ENCODE results near the gene C1QA. TPM values are rescaled to one million over a fixed set of nuclear protein-coding genes. Genes with fewer than 3 reads are reported as not detected.

The C1QA gene
- total RNA-seq, 4 donors from 2014 or later: 273 to 435 (median 364) TPM

DNA sequence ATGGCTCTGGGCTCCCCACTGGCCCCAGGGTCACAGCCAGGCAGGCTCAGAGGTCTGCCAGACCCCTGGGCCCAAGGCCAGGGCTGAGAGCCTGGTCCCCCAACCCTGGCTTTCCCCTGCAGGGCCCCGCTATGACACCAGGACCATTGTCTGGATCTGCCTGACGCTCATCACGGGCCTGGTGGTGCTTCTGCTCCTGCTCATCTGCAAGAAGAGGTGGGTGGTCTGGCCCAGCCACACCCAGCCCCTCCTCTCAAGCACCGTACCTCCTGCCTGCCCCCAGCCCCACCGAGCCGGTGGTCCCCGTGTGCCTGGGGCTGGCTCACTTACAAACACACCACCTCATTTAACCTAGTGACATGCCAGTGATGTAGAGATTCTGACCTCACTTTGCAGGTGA is 41.3 kb upstream of the C1QA start:
- DNase-seq (ENCODE audit: low spot score): no peak
- TF ChIP-seq, protein P1, sequence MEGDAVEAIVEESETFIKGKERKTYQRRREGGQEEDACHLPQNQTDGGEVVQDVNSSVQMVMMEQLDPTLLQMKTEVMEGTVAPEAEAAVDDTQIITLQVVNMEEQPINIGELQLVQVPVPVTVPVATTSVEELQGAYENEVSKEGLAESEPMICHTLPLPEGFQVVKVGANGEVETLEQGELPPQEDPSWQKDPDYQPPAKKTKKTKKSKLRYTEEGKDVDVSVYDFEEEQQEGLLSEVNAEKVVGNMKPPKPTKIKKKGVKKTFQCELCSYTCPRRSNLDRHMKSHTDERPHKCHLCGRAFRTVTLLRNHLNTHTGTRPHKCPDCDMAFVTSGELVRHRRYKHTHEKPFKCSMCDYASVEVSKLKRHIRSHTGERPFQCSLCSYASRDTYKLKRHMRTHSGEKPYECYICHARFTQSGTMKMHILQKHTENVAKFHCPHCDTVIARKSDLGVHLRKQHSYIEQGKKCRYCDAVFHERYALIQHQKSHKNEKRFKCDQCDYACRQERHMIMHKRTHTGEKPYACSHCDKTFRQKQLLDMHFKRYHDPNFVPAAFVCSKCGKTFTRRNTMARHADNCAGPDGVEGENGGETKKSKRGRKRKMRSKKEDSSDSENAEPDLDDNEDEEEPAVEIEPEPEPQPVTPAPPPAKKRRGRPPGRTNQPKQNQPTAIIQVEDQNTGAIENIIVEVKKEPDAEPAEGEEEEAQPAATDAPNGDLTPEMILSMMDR (IDR thresholded peaks at IDR 0.05): no peak
- ATAC-seq (ENCODE audit: low FRiP score): no peak

DNA sequence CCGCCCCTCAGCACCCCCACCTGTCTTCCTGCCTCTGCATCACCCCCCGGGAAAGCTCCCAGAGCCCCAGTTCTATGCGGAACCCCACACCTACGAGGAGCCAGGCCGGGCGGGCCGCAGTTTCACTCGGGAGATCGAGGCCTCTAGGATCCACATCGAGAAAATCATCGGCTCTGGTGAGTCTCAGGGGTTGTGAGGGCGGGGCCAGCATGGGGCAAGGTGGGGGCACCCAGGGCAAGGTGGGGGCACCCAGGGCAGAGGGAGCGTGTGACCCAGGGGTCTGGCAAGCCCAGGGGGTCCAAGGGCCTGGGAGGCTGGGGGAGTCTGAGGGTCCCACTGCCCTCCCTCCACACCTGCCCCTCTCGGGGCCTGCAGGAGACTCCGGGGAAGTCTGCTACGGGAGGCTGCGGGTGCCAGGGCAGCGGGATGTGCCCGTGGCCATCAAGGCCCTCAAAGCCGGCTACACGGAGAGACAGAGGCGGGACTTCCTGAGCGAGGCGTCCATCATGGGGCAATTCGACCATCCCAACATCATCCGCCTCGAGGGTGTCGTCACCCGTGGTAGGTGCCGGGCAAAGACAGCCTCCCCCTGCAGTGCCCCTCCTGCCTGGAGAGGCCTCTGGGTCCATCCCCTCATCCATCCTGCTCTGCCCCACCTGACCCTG is 39.0 kb upstream of the C1QA start:
- no peak for DNase-seq (ENCODE audit: low spot score)
- ATAC-seq (ENCODE audit: low FRiP score): no peak
- TF ChIP-seq, protein P1 (IDR thresholded peaks at IDR 0.05): no peak

DNA sequence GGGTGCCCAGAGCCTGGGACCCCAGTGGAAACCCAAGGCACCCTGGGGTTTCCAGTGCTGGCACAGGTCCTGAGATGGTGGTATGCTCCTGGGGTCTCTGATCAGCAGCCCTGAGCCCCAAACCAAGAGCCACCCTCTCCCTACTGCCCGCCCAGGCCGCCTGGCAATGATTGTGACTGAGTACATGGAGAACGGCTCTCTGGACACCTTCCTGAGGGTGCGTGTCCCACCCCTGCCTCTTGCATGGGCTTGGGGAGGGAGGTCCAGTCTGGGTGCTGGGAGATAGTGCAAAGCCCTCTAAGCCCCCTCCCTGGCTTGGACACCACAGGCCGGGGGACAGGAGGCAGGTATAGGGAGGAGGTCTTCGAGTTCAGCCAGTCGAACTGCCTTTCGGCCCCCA is 38.4 kb upstream of the C1QA start:
- ATAC-seq (ENCODE audit: low FRiP score) (no peak), DNase-seq (ENCODE audit: low spot score) (no peak)
- TF ChIP-seq, protein P1 (IDR thresholded peaks at IDR 0.05): no peak

DNA sequence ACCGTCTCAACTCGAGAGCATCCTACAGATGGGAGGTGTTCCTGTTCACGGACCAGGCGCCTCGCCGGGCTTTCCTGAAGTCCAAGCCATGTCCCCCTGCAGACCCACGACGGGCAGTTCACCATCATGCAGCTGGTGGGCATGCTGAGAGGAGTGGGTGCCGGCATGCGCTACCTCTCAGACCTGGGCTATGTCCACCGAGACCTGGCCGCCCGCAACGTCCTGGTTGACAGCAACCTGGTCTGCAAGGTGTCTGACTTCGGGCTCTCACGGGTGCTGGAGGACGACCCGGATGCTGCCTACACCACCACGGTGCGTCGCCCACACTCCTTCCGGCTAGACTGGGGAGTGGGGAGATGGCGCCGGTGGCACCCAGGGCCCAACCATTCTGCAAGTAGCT is 37.7 kb upstream of the C1QA start:
- ATAC-seq (ENCODE audit: low FRiP score) (no peak), DNase-seq (ENCODE audit: low spot score) (no peak)
- TF ChIP-seq, protein P1 (IDR thresholded peaks at IDR 0.05): no peak

DNA sequence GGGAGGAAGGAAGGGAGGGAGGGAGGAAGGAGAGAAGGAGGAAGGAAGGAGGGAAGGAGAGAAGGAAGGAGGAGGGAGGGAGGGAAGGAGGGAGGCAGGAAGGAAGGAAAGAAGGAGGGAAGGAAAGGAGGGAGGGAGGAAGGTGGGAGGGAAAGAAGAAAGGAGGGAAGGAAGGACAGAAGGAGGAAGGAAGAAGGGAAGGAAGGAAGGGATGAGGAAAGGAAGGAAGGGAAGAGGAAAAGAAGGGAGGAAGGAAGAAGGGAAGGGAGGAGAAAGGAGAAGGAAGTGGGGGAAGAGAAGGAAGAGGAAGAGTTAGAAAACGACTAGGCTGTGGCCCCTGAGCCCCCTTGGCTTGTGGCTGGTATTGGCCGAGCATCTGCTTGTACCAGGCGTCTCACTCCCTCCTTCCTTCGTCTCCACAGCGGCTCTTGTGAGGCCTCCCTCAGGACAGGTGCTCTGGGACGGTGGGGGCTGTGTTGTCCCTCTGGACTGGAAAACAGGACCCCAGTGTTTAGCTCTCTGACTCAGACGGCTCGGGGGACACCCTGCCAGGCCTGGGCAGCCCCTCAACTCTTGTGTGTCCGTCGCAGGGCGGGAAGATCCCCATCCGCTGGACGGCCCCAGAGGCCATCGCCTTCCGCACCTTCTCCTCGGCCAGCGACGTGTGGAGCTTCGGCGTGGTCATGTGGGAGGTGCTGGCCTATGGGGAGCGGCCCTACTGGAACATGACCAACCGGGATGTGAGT is 36.2 kb upstream of the C1QA start:
- TF ChIP-seq, protein P1 (IDR thresholded peaks at IDR 0.05): no peak
- no peak for ATAC-seq (ENCODE audit: low FRiP score)
- DNase-seq (ENCODE audit: low spot score): no peak

DNA sequence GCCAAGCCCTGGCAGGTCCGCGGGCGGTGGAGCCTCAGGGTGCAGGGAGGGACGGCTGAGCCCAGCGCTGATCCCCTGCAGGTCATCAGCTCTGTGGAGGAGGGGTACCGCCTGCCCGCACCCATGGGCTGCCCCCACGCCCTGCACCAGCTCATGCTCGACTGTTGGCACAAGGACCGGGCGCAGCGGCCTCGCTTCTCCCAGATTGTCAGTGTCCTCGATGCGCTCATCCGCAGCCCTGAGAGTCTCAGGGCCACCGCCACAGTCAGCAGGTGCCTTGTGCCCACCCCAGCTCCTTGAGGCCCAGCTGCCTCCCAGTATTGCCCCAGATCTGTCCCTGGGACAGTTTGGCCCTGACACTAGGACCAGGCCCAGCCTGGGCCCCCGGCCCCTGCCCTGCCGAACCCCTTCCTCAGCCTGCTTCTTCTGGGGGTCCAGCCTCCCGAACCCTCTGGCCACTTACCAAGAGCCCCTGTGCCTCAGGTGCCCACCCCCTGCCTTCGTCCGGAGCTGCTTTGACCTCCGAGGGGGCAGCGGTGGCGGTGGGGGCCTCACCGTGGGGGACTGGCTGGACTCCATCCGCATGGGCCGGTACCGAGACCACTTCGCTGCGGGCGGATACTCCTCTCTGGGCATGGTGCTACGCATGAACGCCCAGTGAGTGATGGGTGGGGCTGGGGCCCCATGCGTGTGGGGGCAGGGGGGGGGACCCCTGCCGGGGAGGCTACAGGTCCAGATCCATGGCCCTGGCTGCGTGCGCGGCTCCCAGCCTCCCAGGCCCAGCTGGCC is 35.4 kb upstream of the C1QA start:
- TF ChIP-seq, protein P1 (IDR thresholded peaks at IDR 0.05): no peak
- DNase-seq (ENCODE audit: low spot score) (no peak), ATAC-seq (ENCODE audit: low FRiP score) (no peak)
